GM12872 (cell line): ENCODE data around the gene ZBTB5.

ENCODE experiments used
- TF ChIP-seq, protein P1 (sequence below): IDR thresholded peaks from 3 replicates; pipeline ENCODE4 v1.5.1; 2011; ENCODE audit warnings: low read depth, mild to moderate bottlenecking, low read length, moderate library complexity; ENCODE audit not compliant: insufficient read depth

Gene ZBTB5

DNA sequence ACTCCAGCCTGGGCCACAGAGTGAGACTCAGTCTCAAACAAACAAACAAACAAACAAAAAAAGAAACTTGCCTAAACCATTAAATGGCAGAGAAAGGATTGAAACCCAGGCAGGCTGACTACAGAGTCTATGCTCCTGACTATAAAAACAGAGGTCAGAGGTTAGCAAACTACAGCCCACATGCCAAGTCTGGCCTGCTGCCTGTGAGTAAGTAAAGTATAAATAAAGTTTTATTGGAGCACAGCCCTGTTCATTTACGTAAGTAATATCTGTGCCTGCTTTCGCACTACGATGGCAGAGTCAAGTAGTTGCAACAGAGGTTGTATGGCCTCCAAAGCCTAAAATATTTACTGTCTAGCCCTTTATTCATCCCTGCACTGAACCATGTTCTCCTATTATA, 32.1 kb upstream of the ZBTB5 start:
- TF ChIP-seq, protein P1, sequence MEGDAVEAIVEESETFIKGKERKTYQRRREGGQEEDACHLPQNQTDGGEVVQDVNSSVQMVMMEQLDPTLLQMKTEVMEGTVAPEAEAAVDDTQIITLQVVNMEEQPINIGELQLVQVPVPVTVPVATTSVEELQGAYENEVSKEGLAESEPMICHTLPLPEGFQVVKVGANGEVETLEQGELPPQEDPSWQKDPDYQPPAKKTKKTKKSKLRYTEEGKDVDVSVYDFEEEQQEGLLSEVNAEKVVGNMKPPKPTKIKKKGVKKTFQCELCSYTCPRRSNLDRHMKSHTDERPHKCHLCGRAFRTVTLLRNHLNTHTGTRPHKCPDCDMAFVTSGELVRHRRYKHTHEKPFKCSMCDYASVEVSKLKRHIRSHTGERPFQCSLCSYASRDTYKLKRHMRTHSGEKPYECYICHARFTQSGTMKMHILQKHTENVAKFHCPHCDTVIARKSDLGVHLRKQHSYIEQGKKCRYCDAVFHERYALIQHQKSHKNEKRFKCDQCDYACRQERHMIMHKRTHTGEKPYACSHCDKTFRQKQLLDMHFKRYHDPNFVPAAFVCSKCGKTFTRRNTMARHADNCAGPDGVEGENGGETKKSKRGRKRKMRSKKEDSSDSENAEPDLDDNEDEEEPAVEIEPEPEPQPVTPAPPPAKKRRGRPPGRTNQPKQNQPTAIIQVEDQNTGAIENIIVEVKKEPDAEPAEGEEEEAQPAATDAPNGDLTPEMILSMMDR, result no peak

DNA sequence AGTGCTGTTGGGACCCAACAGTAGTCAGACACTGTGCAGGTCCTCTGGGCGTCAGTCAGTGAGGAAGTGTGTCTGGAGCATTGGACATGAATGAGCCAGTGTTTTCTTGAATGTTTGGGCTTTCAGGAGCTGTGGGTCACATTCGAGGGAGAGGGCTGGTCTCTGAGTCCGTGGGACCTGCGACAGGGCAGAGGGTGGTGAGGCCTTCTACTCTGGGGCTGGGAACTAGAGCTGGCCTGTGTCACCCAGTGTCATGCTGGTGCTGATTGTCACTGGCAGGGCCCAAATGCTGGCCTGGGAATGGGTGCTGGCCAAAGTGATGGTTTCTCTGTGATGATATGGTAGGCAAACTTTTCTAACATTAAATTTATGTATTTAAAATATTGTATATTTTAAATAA, 30.8 kb upstream of the ZBTB5 start:
- TF ChIP-seq, protein P1, result no peak

DNA sequence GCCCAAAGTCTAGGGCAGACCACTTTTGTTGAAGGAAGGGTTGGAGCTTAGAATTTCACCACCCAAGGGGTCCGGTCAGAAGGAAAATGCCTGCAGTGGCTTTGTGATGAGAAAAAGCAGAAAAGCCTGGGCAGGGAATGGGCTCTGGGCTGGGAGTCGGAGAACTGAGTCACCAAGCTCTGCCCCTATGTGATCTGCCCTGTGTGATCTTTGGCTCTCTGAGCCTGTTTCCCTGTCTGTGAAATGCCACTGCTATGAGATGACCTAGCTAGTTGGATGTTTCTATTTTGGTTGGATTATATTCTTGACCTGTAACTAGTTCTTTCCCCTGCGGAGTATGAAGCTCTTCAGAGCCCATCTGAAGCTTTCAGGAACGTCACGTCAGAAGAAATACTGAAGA, 30.3 kb upstream of the ZBTB5 start:
- TF ChIP-seq, protein P1, result no peak

DNA sequence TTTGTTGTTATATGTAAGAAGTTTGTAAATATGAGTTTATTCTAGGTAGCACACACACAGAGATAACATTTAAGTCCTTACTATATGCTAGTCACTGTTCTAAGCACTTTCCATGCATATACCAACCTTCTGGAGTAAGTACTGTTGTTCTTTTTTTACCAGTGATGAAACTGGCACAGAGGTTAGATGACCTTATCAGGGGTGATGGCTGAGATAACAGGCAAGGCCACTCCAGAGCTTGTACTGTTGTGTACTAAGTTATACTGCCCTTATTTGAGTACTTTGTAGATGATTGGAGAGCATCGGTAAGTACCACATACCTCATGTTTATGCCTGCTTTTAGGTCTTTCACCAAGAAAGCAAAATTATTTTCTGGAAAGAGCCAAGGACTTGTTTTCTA, 26.7 kb upstream of the ZBTB5 start:
- TF ChIP-seq, protein P1, result no peak

DNA sequence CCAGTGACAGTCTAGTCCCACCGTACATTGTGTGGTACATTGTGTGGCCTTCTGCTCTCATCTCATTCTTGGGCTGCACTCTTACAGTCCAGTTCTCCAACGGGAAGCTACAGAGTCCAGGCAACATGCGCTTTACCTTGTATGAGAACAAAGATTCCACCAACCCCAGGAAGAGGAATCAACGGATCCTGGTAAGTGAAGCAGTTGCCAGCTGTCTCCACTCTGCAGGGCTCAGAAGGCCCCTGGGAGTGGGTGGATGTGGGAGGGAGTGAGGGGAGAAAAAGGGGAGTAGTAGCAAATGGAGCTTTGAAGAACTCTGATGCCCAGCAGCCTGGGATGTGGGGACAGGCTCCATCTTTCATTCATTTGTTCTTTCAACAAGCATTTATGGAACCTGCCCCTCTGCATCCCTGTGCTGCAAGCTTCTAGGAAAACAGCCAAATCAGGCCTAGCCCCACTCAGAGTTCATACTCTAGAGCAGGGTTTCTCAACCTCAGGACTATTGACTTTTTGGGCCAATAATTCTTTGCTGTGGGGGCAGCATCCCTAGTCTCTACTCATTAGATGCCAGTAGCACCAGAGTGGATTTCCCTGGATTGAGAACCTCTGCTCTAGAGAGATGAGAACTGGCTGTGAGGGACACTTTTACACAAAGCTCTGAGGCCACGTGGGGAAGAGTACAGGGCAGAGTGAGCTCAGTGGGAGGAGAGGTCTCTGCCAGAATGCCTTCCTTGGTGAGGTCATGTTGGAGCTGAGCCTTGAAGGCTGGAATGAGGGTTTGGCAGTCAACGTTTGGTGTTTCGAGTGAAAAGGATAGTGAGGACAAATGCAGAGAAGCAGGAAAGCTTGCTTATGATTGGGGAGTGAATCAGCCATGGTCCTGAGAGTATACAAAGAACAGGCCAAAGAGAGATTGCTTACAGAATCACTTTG, 21.6 kb upstream of the ZBTB5 start:
- TF ChIP-seq, protein P1, result no peak

DNA sequence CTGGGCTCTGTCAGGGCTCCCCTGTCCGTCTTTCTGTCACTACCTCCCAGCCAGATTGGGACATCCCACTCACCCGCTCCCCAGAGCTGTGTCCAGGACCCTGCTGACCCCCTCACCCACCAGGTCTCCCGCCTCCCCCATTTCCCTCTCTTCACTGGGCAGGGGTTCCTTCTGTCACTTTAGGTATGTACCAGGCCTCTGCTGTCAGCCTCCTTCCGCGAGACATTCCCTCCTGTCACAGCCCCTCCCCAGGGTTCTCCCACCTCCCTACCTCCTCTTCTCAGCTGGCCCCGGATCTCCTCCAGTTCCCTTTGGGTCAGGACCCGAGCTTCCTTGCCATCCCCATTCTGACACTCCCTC, 21.0 kb upstream of the ZBTB5 start:
- TF ChIP-seq, protein P1, result no peak

DNA sequence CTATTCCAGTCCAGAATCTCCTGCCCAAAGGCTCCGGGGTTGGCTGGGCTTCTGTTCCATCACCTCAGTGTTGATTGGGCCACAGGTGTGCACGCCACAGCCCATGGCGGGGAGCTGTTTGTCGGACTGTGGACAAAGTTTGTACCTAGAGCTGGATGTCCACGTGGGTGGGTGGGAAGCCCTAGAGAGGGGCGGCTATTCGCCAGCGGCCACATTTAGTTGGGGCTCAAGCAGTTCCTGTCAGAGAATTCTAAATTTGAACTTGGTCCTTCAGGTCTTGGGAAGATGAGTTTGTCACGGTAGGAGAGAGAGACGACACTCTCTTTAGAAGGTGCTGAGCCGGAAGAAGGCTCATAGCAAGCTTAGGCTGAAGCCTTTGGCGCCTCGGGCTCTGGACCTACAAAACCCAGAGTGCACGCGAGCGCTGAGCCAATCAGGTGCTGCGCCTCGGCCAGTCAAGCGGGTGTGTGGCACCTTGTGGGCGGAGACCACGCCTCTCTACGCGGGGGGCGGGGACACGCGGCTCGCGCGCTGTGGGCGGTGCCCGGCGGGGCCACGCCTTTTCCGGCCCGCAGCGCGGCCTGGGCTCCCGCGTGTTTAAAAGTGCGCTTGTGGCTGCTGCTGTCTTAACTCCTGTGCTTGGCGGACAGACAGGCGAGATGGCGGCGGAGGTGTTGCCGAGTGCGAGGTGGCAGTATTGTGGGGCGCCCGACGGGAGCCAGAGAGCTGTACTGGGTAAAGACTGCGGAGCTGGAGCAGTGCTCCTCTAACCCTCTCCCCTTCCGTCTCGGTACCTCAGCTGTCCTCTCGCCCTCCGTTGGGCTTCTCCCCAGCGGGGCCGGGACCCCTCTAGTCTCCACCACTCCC, 20.4 kb upstream of the ZBTB5 start, which contains the start of gene POLR1E:
Gene POLR1E (plus strand): TSS at position 560 of the 867 bp plus-strand sequence. CDS start 100 bp downstream, at position 660.
- TF ChIP-seq, protein P1, result no peak
